Upper lobe of right lung (tissue), 1 donor: ENCODE results near the gene AP3B1. TPM values are rescaled to one million over a fixed set of nuclear protein-coding genes. Genes with fewer than 3 reads are reported as not detected.

Experiments
- ATAC-seq: fragments of 200-7000 bp; cut with Tn5 transposase; one replicate; pipeline ENCODE4 v1.9.1; 2020; ENCODE audit warnings: mild to moderate bottlenecking, moderate library complexity
- DNase-seq: peaks from one replicate; pipeline ENCODE4 v3.0.0-alpha.2; 2020
- H3K27ac ChIP-seq: fragments of 200-600 bp; one replicate; pipeline ENCODE4 v1.8.0; 2022
- H3K27me3 ChIP-seq: fragments of 200-600 bp; one replicate; pipeline ENCODE4 v1.8.0; 2022; ENCODE audit warnings: mild to moderate bottlenecking
- H3K36me3 ChIP-seq: fragments of 200-600 bp; one replicate; pipeline ENCODE4 v1.8.0; 2022
- H3K4me1 ChIP-seq: fragments of 200-600 bp; one replicate; pipeline ENCODE4 v1.8.0; 2022
- H3K4me3 ChIP-seq: fragments of 200-600 bp; one replicate; pipeline ENCODE4 v1.8.0; 2022; ENCODE audit warnings: mild to moderate bottlenecking
- H3K9me3 ChIP-seq: fragments of 200-600 bp; one replicate; pipeline ENCODE4 v1.8.0; 2022
- CTCF ChIP-seq: fragments of 200-600 bp; IDR thresholded peaks from one replicate; pipeline ENCODE4 v1.8.0; 2022; ENCODE audit warnings: antibody characterized with exemption
- intact Hi-C: fragments of 100-400 bp; cut with DNase I; formaldehyde crosslinking; loops from one replicate; pipeline ENCODE4 v1.11.0; 2022
- total RNA-seq: library from RNA; stranded (reverse); fragmentation: NEBNext Ultra II Directional; extraction: Animal tissue kit (Norgen Biotek cat#: 25700); gene quantifications from one replicate; pipeline ENCODE4 v1.2.1, GENCODE V29; 2021
- donor health status: DM: no; HTN: yes; CAD: no; lungs with severe emphysema.

Gene AP3B1
- total RNA-seq, 1 donor from 2014 or later: 32.9 TPM

- TF ChIP-seq CTCF: no peak
- Histone ChIP-seq H3K27ac (no peak overlapping the region), H3K4me3 (no peak overlapping the region), H3K9me3 (no peaks in the 10 kb centered on the region), H3K4me1 (no peaks in the 10 kb centered on the region), H3K36me3 (peaks cover 7% of the 10 kb centered on the region), H3K27me3 (no peaks in the 10 kb centered on the region)
- DNase-seq (no peak), ATAC-seq (no peak)
- intact Hi-C loops: no loop called here
Observed at GRCh38 chr5:78242001-78242400, 52.5 kb downstream of the AP3B1 start.

- no peaks in the 10 kb centered on the region for H3K27me3 ChIP-seq
- intact Hi-C loops: no loop called here
- DNase-seq (no peak), ATAC-seq (no peak)
- H3K9me3 ChIP-seq: no peaks in the 10 kb centered on the region
- peaks cover 7% of the 10 kb centered on the region for H3K36me3 ChIP-seq
- no peak for TF ChIP-seq CTCF
- H3K27ac ChIP-seq: no peak overlapping the region
- H3K4me3 ChIP-seq: no peak overlapping the region
- H3K4me1 ChIP-seq: peaks cover 3% of the 10 kb centered on the region
Observed at GRCh38 chr5:78237911-78238310, 56.6 kb downstream of the AP3B1 start.

- no peaks in the 10 kb centered on the region for H3K27me3 ChIP-seq
- no peak for TF ChIP-seq CTCF
Observed at GRCh38 chr5:78236046-78236445, 58.5 kb downstream of the AP3B1 start.

GRCh38 chr5:78235289-78235688 lies 59.2 kb downstream of the AP3B1 start:
- H3K27me3 ChIP-seq: no peaks in the 10 kb centered on the region
- DNase-seq (no peak), ATAC-seq (no peak)
- intact Hi-C loops: no loop called here
- no peaks in the 10 kb centered on the region for H3K9me3 ChIP-seq
- H3K27ac ChIP-seq: no peak overlapping the region
- no peak for TF ChIP-seq CTCF
- no peak overlapping the region for H3K4me3 ChIP-seq
- H3K36me3 ChIP-seq: peaks cover 7% of the 10 kb centered on the region
- H3K4me1 ChIP-seq: peaks cover 3% of the 10 kb centered on the region

More at GRCh38 chr5:78236046-78236445, 58.5 kb downstream of the AP3B1 start:
- Histone ChIP-seq H3K4me3 (no peak overlapping the region), H3K9me3 (no peaks in the 10 kb centered on the region), H3K4me1 (peaks cover 3% of the 10 kb centered on the region), H3K27ac (no peak overlapping the region), H3K36me3 (peaks cover 7% of the 10 kb centered on the region)
- ATAC-seq: no peak
- intact Hi-C loops: no loop called here
- no peak for DNase-seq

GRCh38 chr5:78234804-78235203 lies 59.7 kb downstream of the AP3B1 start:
- H3K27ac ChIP-seq: no peak overlapping the region
- no peak for ATAC-seq
- intact Hi-C loops: no loop called here

More at GRCh38 chr5:78234804-78235203, 59.7 kb downstream of the AP3B1 start:
- Histone ChIP-seq H3K9me3 (no peaks in the 10 kb centered on the region), H3K4me1 (peaks cover 3% of the 10 kb centered on the region), H3K4me3 (no peak overlapping the region), H3K36me3 (peaks cover 3% of the 10 kb centered on the region), H3K27me3 (no peaks in the 10 kb centered on the region)
- DNase-seq: no peak
- no peak for TF ChIP-seq CTCF
